K562 (cell line): ENCODE data around the gene TNKS2. TPM values are rescaled to one million over a fixed set of nuclear protein-coding genes. Genes with fewer than 3 reads are reported as not detected.

Source experiments
- ARHGAP35 ChIP-seq: fragments of 450-650 bp; IDR thresholded peaks from 2 replicates; pipeline ENCODE4 v1.6.1; 2018; ENCODE audit not compliant: partially characterized antibody
- CBFA2T3 ChIP-seq: fragments of 450-650 bp; IDR thresholded peaks from 2 replicates; pipeline ENCODE4 v1.6.1; 2017
- CCAR2 ChIP-seq: fragments of 200-400 bp; formaldehyde crosslinking; IDR thresholded peaks from 2 replicates; pipeline ENCODE4 v1.6.1; 2017; ENCODE audit warnings: mild to moderate bottlenecking, low read depth, low read length
- DDX20 ChIP-seq: fragments of 450-650 bp; IDR thresholded peaks from 2 replicates; pipeline ENCODE4 v1.6.1; 2016; ENCODE audit warnings: missing genetic modification characterization, low read depth, mild to moderate bottlenecking, missing compliant biosample characterization, moderate library complexity
- FIP1L1 ChIP-seq: fragments of 200-400 bp; formaldehyde crosslinking; IDR thresholded peaks from 2 replicates; pipeline ENCODE4 v1.6.1; 2018; ENCODE audit warnings: mild to moderate bottlenecking, low read depth, low read length; ENCODE audit not compliant: poor library complexity, severe bottlenecking
- HCFC1 ChIP-seq: IDR thresholded peaks from 2 replicates; pipeline ENCODE4 v1.6.1; 2012; ENCODE audit warnings: low read depth, low read length, improper control_type of control experiment
- HMGN3 ChIP-seq: IDR thresholded peaks from 2 replicates; pipeline ENCODE4 v1.6.1; 2011; ENCODE audit warnings: borderline replicate concordance, low read depth, mild to moderate bottlenecking, mixed read lengths, low read length; ENCODE audit not compliant: insufficient read length; ENCODE audit errors: extremely low read depth
- JUNB ChIP-seq: fragments of 450-650 bp; formaldehyde crosslinking; conservative IDR thresholded peaks from 2 replicates; pipeline ENCODE4 v1.4.0; 2020; ENCODE audit warnings: mild to moderate bottlenecking
- KLF10 ChIP-seq: fragments of 250-450 bp; sonication (Bioruptor Pico); IDR thresholded peaks from 2 replicates; pipeline ENCODE4 v1.6.1; 2021; ENCODE audit warnings: matching md5 sums
- MED1 ChIP-seq: sonication (generic); formaldehyde crosslinking; IDR thresholded peaks from 2 replicates; pipeline ENCODE4 v1.8.1; 2023; ENCODE audit warnings: missing genetic modification reagents, borderline replicate concordance
- MTA1 ChIP-seq: fragments of 450-650 bp; IDR thresholded peaks from 2 replicates; pipeline ENCODE4 v1.6.1; 2017; ENCODE audit warnings: borderline replicate concordance
- SIRT6 ChIP-seq: IDR thresholded peaks from one replicate; pipeline ENCODE4 v1.6.1; 2012; ENCODE audit warnings: low read depth, mild to moderate bottlenecking, control low read depth, inconsistent platforms, low read length, moderate library complexity
- TAF9B ChIP-seq: fragments of 450-650 bp; IDR thresholded peaks from 2 replicates; pipeline ENCODE4 v1.6.1; 2018; ENCODE audit warnings: mild to moderate bottlenecking; ENCODE audit not compliant: partially characterized antibody
- TCF3 ChIP-seq: sonication (generic); formaldehyde crosslinking; IDR thresholded peaks from 2 replicates; pipeline ENCODE4 v1.4.0; 2020; ENCODE audit warnings: mild to moderate bottlenecking, missing genetic modification reagents
- ZFPM2 ChIP-seq: fragments of 250-450 bp; sonication (Bioruptor Pico); IDR thresholded peaks from 2 replicates; pipeline ENCODE4 v1.5.1; 2022; ENCODE audit warnings: mild to moderate bottlenecking
- ZNF133 ChIP-seq: fragments of 250-450 bp; sonication (Bioruptor Pico); IDR thresholded peaks from 2 replicates; pipeline ENCODE4 v1.4.0; 2020; ENCODE audit warnings: mild to moderate bottlenecking
- ZNF253 ChIP-seq: fragments of 250-450 bp; sonication (Bioruptor Pico); conservative IDR thresholded peaks from 2 replicates; pipeline ENCODE4 v1.6.1; 2021; ENCODE audit warnings: mild to moderate bottlenecking
- ZNF408 ChIP-seq: fragments of 250-450 bp; sonication (Bioruptor Pico); IDR thresholded peaks from 2 replicates; pipeline ENCODE4 v1.4.0; 2020; ENCODE audit warnings: low read depth, mild to moderate bottlenecking, moderate library complexity
- ZNF57 ChIP-seq: fragments of 450-650 bp; formaldehyde crosslinking; IDR thresholded peaks from 2 replicates; pipeline ENCODE4 v1.4.0; 2020; ENCODE audit warnings: mild to moderate bottlenecking, moderate library complexity
- ZNF583 ChIP-seq: fragments of 250-450 bp; sonication (Bioruptor Pico); IDR thresholded peaks from 2 replicates; pipeline ENCODE4 v1.4.0; 2020
- polyA plus RNA-seq, 8 experiments: library from polyadenylated mRNA; depleted of rRNA in 4 of 8; stranded (reverse) in 5 of 8; unstranded in 3 of 8; fragments of >200 nt; fragmentation: Nextera tagmentation in 2 of 8; fragmentation: Illumina TruSeq in 1 of 8; extraction: Ambion mirVana in 2 of 8; extraction: Trizol in 1 of 8; gene quantifications; 2 replicates each; pipeline versions ENCODE4 v1.2.1 to v1.2.3, GENCODE V29; 2011 to 2014; ENCODE audit warnings: inconsistent platforms in 1 of 8, missing spikeins in 1 of 8
- total RNA-seq, 7 experiments: library from RNA; depleted of rRNA in 6 of 7; stranded (reverse); fragments of >200 nt in 6 of 7; fragmentation: Illumina TruSeq in 2 of 7; extraction: Trizol in 2 of 7; gene quantifications; 2 replicates each; pipeline versions ENCODE4 v1.2.1 to v1.2.3, GENCODE V29; 2011 to 2021; ENCODE audit warnings: low replicate concordance in 1 of 7
- TF ChIP-seq, protein P1 (sequence below): IDR thresholded peaks from 3 replicates; pipeline ENCODE4 v1.6.1; 2011; ENCODE audit warnings: borderline replicate concordance, mild to moderate bottlenecking, moderate library complexity; ENCODE audit not compliant: insufficient read length; ENCODE audit errors: extremely low read depth
- TF ChIP-seq, protein P2 (sequence below): fragments of 450-650 bp; formaldehyde crosslinking; IDR thresholded peaks from 2 replicates; pipeline ENCODE4 v1.4.0; 2020; ENCODE audit warnings: mild to moderate bottlenecking, mixed read lengths
- TF ChIP-seq, protein P3 (sequence below): fragments of 250-450 bp; sonication (Bioruptor Pico); IDR thresholded peaks from 2 replicates; pipeline ENCODE4 v1.5.0; 2020; ENCODE audit warnings: mild to moderate bottlenecking, borderline replicate concordance

TNKS2 gene
- total and polyA plus RNA-seq, 9 of the 15 experiments (the other 6 are each of a cell fraction or from before 2014, with no cell fraction given) = 3.5 to 19.8 (median 8.6) TPM

DNA sequence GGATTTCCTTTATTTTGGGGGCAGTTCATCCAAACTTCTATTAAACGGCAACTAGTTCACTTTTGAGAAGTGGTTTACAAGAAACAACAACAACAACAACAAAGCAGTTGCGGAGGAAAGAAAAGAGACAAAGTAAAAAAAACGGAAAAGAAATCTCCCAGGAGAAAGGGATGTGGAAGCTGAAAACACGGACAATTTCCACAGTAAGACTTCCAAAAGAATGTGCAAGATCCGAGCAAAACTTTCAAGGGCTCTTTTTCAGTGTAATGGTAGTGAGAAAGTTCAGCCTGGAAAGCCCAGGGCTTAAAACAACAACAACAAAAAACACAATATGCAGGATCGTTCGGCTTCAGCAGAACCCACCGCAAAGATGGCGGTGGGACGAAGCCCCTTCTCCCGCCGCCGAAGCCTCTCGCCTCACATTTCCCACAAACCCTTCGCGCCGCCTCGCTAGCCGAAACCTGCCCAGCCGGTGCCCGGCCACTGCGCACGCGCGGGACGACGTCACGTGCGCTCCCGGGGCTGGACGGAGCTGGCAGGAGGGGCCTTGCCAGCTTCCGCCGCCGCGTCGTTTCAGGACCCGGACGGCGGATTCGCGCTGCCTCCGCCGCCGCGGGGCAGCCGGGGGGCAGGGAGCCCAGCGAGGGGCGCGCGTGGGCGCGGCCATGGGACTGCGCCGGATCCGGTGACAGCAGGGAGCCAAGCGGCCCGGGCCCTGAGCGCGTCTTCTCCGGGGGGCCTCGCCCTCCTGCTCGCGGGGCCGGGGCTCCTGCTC lies at the start of gene TNKS2 (continued):
- TF ChIP-seq, protein P1, sequence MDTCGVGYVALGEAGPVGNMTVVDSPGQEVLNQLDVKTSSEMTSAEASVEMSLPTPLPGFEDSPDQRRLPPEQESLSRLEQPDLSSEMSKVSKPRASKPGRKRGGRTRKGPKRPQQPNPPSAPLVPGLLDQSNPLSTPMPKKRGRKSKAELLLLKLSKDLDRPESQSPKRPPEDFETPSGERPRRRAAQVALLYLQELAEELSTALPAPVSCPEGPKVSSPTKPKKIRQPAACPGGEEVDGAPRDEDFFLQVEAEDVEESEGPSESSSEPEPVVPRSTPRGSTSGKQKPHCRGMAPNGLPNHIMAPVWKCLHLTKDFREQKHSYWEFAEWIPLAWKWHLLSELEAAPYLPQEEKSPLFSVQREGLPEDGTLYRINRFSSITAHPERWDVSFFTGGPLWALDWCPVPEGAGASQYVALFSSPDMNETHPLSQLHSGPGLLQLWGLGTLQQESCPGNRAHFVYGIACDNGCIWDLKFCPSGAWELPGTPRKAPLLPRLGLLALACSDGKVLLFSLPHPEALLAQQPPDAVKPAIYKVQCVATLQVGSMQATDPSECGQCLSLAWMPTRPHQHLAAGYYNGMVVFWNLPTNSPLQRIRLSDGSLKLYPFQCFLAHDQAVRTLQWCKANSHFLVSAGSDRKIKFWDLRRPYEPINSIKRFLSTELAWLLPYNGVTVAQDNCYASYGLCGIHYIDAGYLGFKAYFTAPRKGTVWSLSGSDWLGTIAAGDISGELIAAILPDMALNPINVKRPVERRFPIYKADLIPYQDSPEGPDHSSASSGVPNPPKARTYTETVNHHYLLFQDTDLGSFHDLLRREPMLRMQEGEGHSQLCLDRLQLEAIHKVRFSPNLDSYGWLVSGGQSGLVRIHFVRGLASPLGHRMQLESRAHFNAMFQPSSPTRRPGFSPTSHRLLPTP = no peak
- TF ChIP-seq TAF9B = peak; percentile 33
- no peak for TF ChIP-seq MED1 (CRISPR knock-in tag)
- TF ChIP-seq ARHGAP35 = no peak
- TF ChIP-seq CBFA2T3 = no peak
- no peak for TF ChIP-seq KLF10 (CRISPR knock-in tag)
- TF ChIP-seq HCFC1 = no peak
- TF ChIP-seq ZNF57 = no peak
- no peak for TF ChIP-seq FIP1L1
- TF ChIP-seq ZNF133 (CRISPR knock-in tag) = no peak
- no peak for TF ChIP-seq MTA1
- TF ChIP-seq JUNB (CRISPR knock-in tag) = no peak
- no peak for TF ChIP-seq ZNF408 (CRISPR knock-in tag)
- TF ChIP-seq ZNF253 (CRISPR knock-in tag) = no peak
- no peak for TF ChIP-seq ZFPM2 (CRISPR knock-in tag)
- TF ChIP-seq, protein P2, sequence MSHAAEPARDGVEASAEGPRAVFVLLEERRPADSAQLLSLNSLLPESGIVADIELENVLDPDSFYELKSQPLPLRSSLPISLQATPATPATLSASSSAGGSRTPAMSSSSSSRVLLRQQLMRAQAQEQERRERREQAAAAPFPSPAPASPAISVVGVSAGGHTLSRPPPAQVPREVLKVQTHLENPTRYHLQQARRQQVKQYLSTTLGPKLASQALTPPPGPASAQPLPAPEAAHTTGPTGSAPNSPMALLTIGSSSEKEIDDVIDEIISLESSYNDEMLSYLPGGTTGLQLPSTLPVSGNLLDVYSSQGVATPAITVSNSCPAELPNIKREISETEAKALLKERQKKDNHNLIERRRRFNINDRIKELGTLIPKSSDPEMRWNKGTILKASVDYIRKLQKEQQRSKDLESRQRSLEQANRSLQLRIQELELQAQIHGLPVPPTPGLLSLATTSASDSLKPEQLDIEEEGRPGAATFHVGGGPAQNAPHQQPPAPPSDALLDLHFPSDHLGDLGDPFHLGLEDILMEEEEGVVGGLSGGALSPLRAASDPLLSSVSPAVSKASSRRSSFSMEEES = peak; percentile 78
- no peak for TF ChIP-seq DDX20 (tag)
- TF ChIP-seq CCAR2 = no peak
- no peak for TF ChIP-seq TCF3 (CRISPR knock-in tag)
- no peak for TF ChIP-seq SIRT6
- TF ChIP-seq, protein P3, sequence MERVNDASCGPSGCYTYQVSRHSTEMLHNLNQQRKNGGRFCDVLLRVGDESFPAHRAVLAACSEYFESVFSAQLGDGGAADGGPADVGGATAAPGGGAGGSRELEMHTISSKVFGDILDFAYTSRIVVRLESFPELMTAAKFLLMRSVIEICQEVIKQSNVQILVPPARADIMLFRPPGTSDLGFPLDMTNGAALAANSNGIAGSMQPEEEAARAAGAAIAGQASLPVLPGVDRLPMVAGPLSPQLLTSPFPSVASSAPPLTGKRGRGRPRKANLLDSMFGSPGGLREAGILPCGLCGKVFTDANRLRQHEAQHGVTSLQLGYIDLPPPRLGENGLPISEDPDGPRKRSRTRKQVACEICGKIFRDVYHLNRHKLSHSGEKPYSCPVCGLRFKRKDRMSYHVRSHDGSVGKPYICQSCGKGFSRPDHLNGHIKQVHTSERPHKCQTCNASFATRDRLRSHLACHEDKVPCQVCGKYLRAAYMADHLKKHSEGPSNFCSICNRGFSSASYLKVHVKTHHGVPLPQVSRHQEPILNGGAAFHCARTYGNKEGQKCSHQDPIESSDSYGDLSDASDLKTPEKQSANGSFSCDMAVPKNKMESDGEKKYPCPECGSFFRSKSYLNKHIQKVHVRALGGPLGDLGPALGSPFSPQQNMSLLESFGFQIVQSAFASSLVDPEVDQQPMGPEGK (CRISPR knock-in tag) = no peak
- TF ChIP-seq ZNF583 (CRISPR knock-in tag) = 0 out of 2 replicates have a peak, but pooled peaks have one; percentile 14
- peak; percentile 48 for TF ChIP-seq HMGN3
